Activated CD8-positive, alpha-beta T cell treated with anti-CD3 and anti-CD28 coated beads for 36 hours (primary cell): ENCODE measurements around the gene ZDHHC13. TPM values are rescaled to one million over a fixed set of nuclear protein-coding genes. Genes with fewer than 3 reads are reported as not detected.

Experiments
- ATAC-seq: fragments of 200-7000 bp; cut with Tn5 transposase; one replicate; pipeline ENCODE4 v1.10.0; 2021; ENCODE audit warnings: mild to moderate bottlenecking, moderate library complexity
- CTCF ChIA-PET: fragments of 350-600 bp; sonication (Branson Sonifier 250); formaldehyde crosslinking; loops from one replicate; lab custom pipeline; 2021; ENCODE audit warnings: antibody characterized with exemption; lab: Charles Lee
- POLR2A ChIA-PET: fragments of 350-600 bp; sonication (Branson Sonifier 250); formaldehyde crosslinking; loops from one replicate; lab custom pipeline; 2021; ENCODE audit warnings: antibody characterized with exemption; lab: Charles Lee
- DNase-seq: peaks from one replicate; pipeline ENCODE4 v3.0.0-alpha.2; 2020
- H3K27ac Mint-ChIP-seq: one replicate; pipeline ENCODE4 v1.8.0; 2021; ENCODE audit warnings: mild to moderate bottlenecking, mixed read lengths
- H3K27me3 Mint-ChIP-seq: one replicate; pipeline ENCODE4 v1.8.0; 2021; ENCODE audit warnings: mixed read lengths
- H3K36me3 Mint-ChIP-seq: one replicate; pipeline ENCODE4 v1.8.0; 2021; ENCODE audit warnings: low read depth, mixed read lengths
- H3K4me1 Mint-ChIP-seq: one replicate; pipeline ENCODE4 v1.8.0; 2021; ENCODE audit warnings: low read depth, mixed read lengths
- H3K4me3 Mint-ChIP-seq: one replicate; pipeline ENCODE4 v1.8.0; 2021; ENCODE audit warnings: mild to moderate bottlenecking, moderate library complexity, mixed read lengths
- H3K9me3 Mint-ChIP-seq: one replicate; pipeline ENCODE4 v1.8.0; 2021; ENCODE audit warnings: mixed read lengths
- intact Hi-C: fragments of 100-400 bp; cut with micrococcal nuclease; formaldehyde crosslinking; loops from one replicate; pipeline ENCODE4 v1.10.0; 2022
- total RNA-seq, 2 experiments: library from RNA; stranded (reverse); gene quantifications; one replicate each; pipeline ENCODE4 v1.2.3, GENCODE V29; 2021
- TF ChIP-seq, protein P1 (sequence below): fragments of 200-600 bp; IDR thresholded peaks from one replicate; pipeline ENCODE4 v1.8.0; 2022; ENCODE audit warnings: antibody characterized with exemption, mild to moderate bottlenecking

Gene ZDHHC13, protein sequence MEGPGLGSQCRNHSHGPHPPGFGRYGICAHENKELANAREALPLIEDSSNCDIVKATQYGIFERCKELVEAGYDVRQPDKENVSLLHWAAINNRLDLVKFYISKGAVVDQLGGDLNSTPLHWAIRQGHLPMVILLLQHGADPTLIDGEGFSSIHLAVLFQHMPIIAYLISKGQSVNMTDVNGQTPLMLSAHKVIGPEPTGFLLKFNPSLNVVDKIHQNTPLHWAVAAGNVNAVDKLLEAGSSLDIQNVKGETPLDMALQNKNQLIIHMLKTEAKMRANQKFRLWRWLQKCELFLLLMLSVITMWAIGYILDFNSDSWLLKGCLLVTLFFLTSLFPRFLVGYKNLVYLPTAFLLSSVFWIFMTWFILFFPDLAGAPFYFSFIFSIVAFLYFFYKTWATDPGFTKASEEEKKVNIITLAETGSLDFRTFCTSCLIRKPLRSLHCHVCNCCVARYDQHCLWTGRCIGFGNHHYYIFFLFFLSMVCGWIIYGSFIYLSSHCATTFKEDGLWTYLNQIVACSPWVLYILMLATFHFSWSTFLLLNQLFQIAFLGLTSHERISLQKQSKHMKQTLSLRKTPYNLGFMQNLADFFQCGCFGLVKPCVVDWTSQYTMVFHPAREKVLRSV
- total RNA-seq: 10 to 100 TPM; 16.7 to 17.2 TPM

DNA sequence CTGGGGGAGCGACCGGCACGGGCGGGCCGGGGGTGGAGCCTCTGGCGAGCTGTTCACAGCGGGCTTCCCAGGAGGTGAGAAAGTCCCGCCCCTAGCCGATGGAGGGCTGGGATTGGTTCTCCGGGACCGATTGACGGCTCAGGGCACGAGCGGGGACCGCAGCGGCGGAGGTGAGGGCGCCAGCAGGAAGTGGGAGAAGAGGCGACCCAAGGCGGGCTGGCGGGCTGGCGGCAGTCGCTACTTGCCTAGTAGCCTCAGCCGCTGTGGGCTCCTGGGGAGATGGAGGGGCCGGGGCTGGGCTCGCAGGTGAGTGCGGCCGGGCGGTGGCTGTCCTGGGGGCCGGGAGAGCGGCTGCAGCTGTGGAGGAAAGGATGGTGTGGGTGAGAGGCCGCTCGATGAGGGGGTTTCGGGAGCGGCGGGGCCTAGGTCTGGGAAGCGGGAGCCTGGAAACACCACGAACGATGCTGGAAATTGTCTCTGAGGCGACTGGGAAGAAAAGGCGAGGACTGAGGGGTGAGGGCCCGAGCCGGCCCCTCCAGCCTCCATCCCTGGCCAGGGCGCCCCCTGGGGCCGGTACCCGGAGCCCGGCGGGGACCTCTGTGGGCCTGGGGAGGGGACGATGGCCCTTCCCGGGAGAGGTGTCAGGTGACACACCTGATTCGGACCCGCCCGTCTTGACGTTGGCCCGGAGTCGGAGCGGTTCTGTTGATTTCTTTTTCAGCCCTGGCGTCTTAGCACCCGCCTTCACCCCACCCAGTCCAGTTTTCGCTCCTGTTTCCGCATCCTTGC, at the start of gene ZDHHC13:
Gene ZDHHC13 (plus strand): TSS at position 198 of the 789 bp plus-strand sequence. CDS start 82 bp downstream, at position 280.
- peak within 1 kb of the TSS; percentile 89 for H3K27ac Mint-ChIP-seq
- H3K36me3 Mint-ChIP-seq: peaks cover 22% of the 10 kb centered on the region
- H3K4me1 Mint-ChIP-seq: peaks cover 48% of the 10 kb centered on the region
- H3K9me3 Mint-ChIP-seq: no peaks in the 10 kb centered on the region
- TF ChIP-seq, protein P1, sequence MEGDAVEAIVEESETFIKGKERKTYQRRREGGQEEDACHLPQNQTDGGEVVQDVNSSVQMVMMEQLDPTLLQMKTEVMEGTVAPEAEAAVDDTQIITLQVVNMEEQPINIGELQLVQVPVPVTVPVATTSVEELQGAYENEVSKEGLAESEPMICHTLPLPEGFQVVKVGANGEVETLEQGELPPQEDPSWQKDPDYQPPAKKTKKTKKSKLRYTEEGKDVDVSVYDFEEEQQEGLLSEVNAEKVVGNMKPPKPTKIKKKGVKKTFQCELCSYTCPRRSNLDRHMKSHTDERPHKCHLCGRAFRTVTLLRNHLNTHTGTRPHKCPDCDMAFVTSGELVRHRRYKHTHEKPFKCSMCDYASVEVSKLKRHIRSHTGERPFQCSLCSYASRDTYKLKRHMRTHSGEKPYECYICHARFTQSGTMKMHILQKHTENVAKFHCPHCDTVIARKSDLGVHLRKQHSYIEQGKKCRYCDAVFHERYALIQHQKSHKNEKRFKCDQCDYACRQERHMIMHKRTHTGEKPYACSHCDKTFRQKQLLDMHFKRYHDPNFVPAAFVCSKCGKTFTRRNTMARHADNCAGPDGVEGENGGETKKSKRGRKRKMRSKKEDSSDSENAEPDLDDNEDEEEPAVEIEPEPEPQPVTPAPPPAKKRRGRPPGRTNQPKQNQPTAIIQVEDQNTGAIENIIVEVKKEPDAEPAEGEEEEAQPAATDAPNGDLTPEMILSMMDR: peak; percentile 57
- intact Hi-C loops: no loop called here
- POLR2A ChIA-PET: interaction anchor here (0.6 to 0.7 kb wide), 3 partner anchors 13 to 98 kb away, joined by 3 to 4 read pairs (median 3); no protein-coding TSS in a partner anchor
- ATAC-seq (peak; percentile 99), DNase-seq (peak; percentile 98)
- H3K27me3 Mint-ChIP-seq: no peaks in the 10 kb centered on the region
- H3K4me3 Mint-ChIP-seq: peak within 1 kb of the TSS; percentile 87
- CTCF ChIA-PET: interaction anchor here (0.8 to 1.5 kb wide), 6 partner anchors 10 to 142 kb away, joined by 3 to 6 read pairs (median 3); no protein-coding TSS in a partner anchor

DNA sequence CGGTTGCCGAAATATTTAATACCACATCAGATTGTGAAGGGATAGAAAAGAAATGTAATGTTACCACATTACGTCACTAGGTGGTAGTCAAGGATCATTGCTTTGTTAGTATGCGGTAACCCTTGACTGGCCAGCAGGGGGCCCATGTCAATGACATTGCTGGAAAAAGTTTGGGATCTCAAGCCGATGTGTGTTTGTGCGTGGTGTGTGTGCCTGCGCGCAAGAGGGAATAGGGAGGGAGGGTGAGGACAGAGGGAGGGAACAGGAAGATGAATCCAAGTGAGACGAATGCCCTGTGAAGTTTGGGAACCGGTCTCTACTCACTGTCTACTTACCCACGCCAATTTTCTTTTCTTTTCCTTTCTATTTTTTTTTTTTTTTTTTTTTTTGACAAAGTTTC, 45.7 kb upstream of the ZDHHC13 start:
- intact Hi-C loops: loop anchor here (5.0 kb wide), 2 partner anchors 481 to 671 kb away; no protein-coding TSS in a partner anchor
- POLR2A ChIA-PET: interaction anchor here (1.1 kb wide), 1 partner anchor 13 kb away, joined by 3 read pairs; no protein-coding TSS in a partner anchor
- H3K4me3 Mint-ChIP-seq: peak overlapping the region; percentile 59

DNA sequence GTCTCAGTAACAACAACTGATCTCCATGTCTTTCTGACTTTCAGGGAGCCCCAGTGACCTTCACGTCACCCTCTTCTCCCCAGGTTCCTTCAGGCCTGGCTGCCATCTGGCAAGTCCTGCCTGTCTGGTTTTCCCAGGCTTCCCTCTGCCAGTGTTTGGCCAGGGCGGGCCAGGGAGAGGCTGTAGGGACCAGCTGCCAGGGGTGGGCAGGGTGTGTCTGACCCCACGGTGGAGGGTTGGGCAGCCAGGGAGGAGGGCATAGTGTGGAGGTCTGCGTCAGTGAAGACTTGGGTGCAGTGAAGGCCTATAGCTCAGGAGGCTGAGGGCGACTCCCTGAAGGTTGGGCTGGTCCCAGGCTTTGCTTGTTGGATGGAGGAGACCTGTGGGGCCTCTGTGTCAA, 44.5 kb upstream of the ZDHHC13 start:
- ATAC-seq: no peak
- no peak overlapping the region for H3K27ac Mint-ChIP-seq
- intact Hi-C loops: loop anchor here (5.0 kb wide), 2 partner anchors 480 to 670 kb away; no protein-coding TSS in a partner anchor
- H3K27me3 Mint-ChIP-seq: peaks cover 16% of the 10 kb centered on the region
- TF ChIP-seq, protein P1: no peak
- peaks cover 15% of the 10 kb centered on the region for H3K9me3 Mint-ChIP-seq
- POLR2A ChIA-PET: no interaction called here
- CTCF ChIA-PET: interaction anchor here (1.9 to 5.1 kb wide), 4 partner anchors 16 to 482 kb away, joined by 9 to 50 read pairs (median 11); no protein-coding TSS in a partner anchor
- H3K4me3 Mint-ChIP-seq: no peak overlapping the region
- DNase-seq: no peak
- peaks cover 3% of the 10 kb centered on the region for H3K4me1 Mint-ChIP-seq
- no peaks in the 10 kb centered on the region for H3K36me3 Mint-ChIP-seq

More for the DNA sequence above, 45.7 kb upstream of the ZDHHC13 start:
- Mint-ChIP-seq H3K36me3 (no peaks in the 10 kb centered on the region), H3K27me3 (peaks cover 28% of the 10 kb centered on the region), H3K4me1 (peaks cover 3% of the 10 kb centered on the region), H3K9me3 (peaks cover 15% of the 10 kb centered on the region), H3K27ac (no peak overlapping the region)
- DNase-seq: peak; percentile 64
- peak; percentile 94 for ATAC-seq
- CTCF ChIA-PET: interaction anchor here (0.6 to 5.1 kb wide), 59 partner anchors 9 to 850 kb away, joined by 3 to 50 read pairs (median 3); partner anchors contain the start of genes MRGPRX2 and ZDHHC13
- TF ChIP-seq, protein P1: peak; percentile 99

DNA sequence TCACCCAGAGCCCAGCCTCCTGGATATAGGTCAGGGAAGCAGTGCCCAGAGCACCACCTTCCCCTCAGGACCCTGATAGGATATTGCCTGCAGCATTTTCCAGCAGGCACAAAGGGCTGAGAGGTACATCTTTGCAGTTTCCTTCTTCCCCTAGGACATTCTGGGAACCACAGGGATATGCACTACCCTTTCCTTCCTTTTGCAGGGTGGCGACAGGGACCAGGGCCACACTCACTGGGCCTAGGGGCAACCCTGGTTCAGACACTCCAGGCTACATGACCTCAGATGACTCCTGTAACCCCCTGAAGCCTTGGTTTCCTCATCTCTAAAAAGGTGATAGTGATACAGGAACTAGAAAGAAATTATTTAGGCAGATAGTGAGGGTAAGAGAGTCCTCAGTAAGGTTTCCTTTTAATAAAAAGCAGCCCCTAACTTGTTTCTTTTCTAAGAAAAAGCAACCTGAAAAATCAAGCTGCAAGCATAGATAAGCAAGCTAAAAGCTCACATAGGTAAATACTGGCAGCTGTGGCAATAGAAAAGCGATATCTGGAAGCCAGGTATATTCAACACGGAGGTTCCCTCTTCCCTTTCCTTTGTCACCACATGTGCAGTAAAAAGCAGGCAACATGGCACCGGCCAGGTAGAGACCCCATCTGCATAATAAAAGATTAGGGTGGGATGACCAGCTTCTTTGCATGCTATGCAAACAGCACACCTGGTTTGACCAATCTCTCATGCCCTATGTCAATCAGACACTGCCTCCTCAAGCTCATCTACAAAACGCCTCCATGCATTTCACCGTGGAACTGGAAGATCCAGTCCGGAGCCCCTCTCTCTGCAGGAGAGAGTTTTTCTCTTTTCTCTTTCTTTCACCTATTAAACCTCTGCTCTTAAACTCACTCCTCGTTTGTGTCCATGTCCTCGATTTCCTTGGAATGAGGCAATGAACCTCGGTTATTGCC, 43.2 kb upstream of the ZDHHC13 start:
- POLR2A ChIA-PET: no interaction called here
- no peak overlapping the region for H3K27ac Mint-ChIP-seq
- intact Hi-C loops: loop anchor here (5.0 kb wide), 2 partner anchors 479 to 669 kb away; no protein-coding TSS in a partner anchor
- TF ChIP-seq, protein P1: no peak
- CTCF ChIA-PET: interaction anchor here (1.4 to 5.1 kb wide), 2 partner anchors 173 to 481 kb away, joined by 4 to 50 read pairs; no protein-coding TSS in a partner anchor
- no peak overlapping the region for H3K4me3 Mint-ChIP-seq
- ATAC-seq (no peak), DNase-seq (no peak)
- peaks cover 14% of the 10 kb centered on the region for H3K27me3 Mint-ChIP-seq
- peaks cover 10% of the 10 kb centered on the region for H3K9me3 Mint-ChIP-seq
- peaks cover 3% of the 10 kb centered on the region for H3K4me1 Mint-ChIP-seq
- no peaks in the 10 kb centered on the region for H3K36me3 Mint-ChIP-seq
